Nephron (organoid): ENCODE results near the gene ATP8B1.

Experiments used
- H3K27ac Mint-ChIP-seq, 3 experiments: 2 replicates each; pipeline ENCODE4 v1.8.0; 2020; ENCODE audit warnings: mixed read lengths in 3 of 3, mild to moderate bottlenecking in 2 of 3, moderate library complexity in 1 of 3
- H3K27me3 Mint-ChIP-seq: 2 replicates; pipeline ENCODE4 v1.8.0; 2021; ENCODE audit warnings: low read depth, mild to moderate bottlenecking, moderate library complexity, mixed read lengths
- H3K36me3 Mint-ChIP-seq: 2 replicates; pipeline ENCODE4 v1.8.0; 2020; ENCODE audit warnings: low read depth, mixed read lengths
- H3K4me1 Mint-ChIP-seq: 2 replicates; pipeline ENCODE4 v1.8.0; 2020; ENCODE audit warnings: mixed read lengths
- H3K4me3 Mint-ChIP-seq, 3 experiments: 2 replicates each; pipeline ENCODE4 v1.8.0; 2020; ENCODE audit warnings: mild to moderate bottlenecking in 3 of 3, mixed read lengths in 3 of 3, moderate library complexity in 2 of 3
- H3K9me3 Mint-ChIP-seq: 2 replicates; pipeline ENCODE4 v1.8.0; 2020; ENCODE audit warnings: mixed read lengths
- CTCF ChIP-seq, 3 experiments: fragments of 200-600 bp; sonication (generic); IDR thresholded peaks; one replicate each; pipeline ENCODE4 v1.5.0; 2021; ENCODE audit warnings: antibody characterized with exemption in 3 of 3; ENCODE audit not compliant: unreplicated experiment in 3 of 3

Gene ATP8B1

GRCh38 chr18:57627488-57627887, 175.6 kb downstream of the ATP8B1 start:
- TF ChIP-seq CTCF (IDR thresholded peaks at IDR 0.05; ENCODE audit: unreplicated experiment in 3 of 3) = no peak
- H3K9me3 Mint-ChIP-seq = no peaks in the 10 kb centered on the region
- peak overlapping the region in 1 of 3 experiments; percentile 55 for H3K4me3 Mint-ChIP-seq
- H3K27me3 Mint-ChIP-seq = no peaks in the 10 kb centered on the region
- H3K36me3 Mint-ChIP-seq = peaks cover 4% of the 10 kb centered on the region
- H3K4me1 Mint-ChIP-seq = peaks cover 18% of the 10 kb centered on the region
- H3K27ac Mint-ChIP-seq = peak overlapping the region in 1 of 3 experiments; percentile 4

GRCh38 chr18:57624988-57625387, 178.1 kb downstream of the ATP8B1 start:
- H3K4me3 Mint-ChIP-seq = peak overlapping the region in 2 of 3 experiments; percentile 40 to 50

GRCh38 chr18:57621246-57621604, 181.9 kb downstream of the ATP8B1 start:
- Mint-ChIP-seq H3K9me3 (no peaks in the 10 kb centered on the region), H3K4me1 (peaks cover 10% of the 10 kb centered on the region), H3K36me3 (peaks cover 14% of the 10 kb centered on the region), H3K27ac (peak overlapping the region; percentile 84 to 98 (median 97)), H3K4me3 (peak overlapping the region; percentile 95 to 99 (median 97)), H3K27me3 (no peaks in the 10 kb centered on the region)
- no peak for TF ChIP-seq CTCF (IDR thresholded peaks at IDR 0.05; ENCODE audit: unreplicated experiment in 3 of 3)

More at GRCh38 chr18:57624988-57625387, 178.1 kb downstream of the ATP8B1 start:
- no peaks in the 10 kb centered on the region for H3K27me3 Mint-ChIP-seq
- TF ChIP-seq CTCF (IDR thresholded peaks at IDR 0.05; ENCODE audit: unreplicated experiment in 3 of 3) = no peak
- no peaks in the 10 kb centered on the region for H3K9me3 Mint-ChIP-seq
- H3K36me3 Mint-ChIP-seq = no peaks in the 10 kb centered on the region
- no peak overlapping the region for H3K27ac Mint-ChIP-seq
- H3K4me1 Mint-ChIP-seq = peaks cover 12% of the 10 kb centered on the region

GRCh38 chr18:57619876-57620275, 183.2 kb downstream of the ATP8B1 start:
- Mint-ChIP-seq H3K27me3 (no peaks in the 10 kb centered on the region), H3K4me1 (peaks cover 10% of the 10 kb centered on the region), H3K9me3 (no peaks in the 10 kb centered on the region), H3K27ac (no peak overlapping the region), H3K4me3 (peak overlapping the region; percentile 95 to 99 (median 97)), H3K36me3 (peaks cover 21% of the 10 kb centered on the region)
- no peak for TF ChIP-seq CTCF (IDR thresholded peaks at IDR 0.05; ENCODE audit: unreplicated experiment in 3 of 3)

- Mint-ChIP-seq H3K27ac (no peak overlapping the region), H3K9me3 (no peaks in the 10 kb centered on the region)
Observed at GRCh38 chr18:57618910-57619309, 184.2 kb downstream of the ATP8B1 start.

More at GRCh38 chr18:57618910-57619309, 184.2 kb downstream of the ATP8B1 start:
- H3K4me3 Mint-ChIP-seq = peak overlapping the region in 2 of 3 experiments; percentile 4 to 12
- H3K4me1 Mint-ChIP-seq = peaks cover 10% of the 10 kb centered on the region
- no peak for TF ChIP-seq CTCF (IDR thresholded peaks at IDR 0.05; ENCODE audit: unreplicated experiment in 3 of 3)
- H3K36me3 Mint-ChIP-seq = peaks cover 23% of the 10 kb centered on the region
- no peaks in the 10 kb centered on the region for H3K27me3 Mint-ChIP-seq
